Mesenchymal stem cell (in vitro differentiated cells and primary cell): ENCODE data around the gene GPHN.

Experiments used
- DNase-seq: peaks from one replicate; pipeline ENCODE4 v3.0.0-alpha.2; 2013
- H2AFZ ChIP-seq: one replicate; pipeline ENCODE4 v1.6.1; 2013; ENCODE audit warnings: low read depth, mild to moderate bottlenecking, control low read depth, inconsistent platforms, low read length, moderate library complexity
- H2AK5ac ChIP-seq: 2 replicates; pipeline ENCODE4 v1.6.1; 2013; ENCODE audit warnings: low read length, moderate library complexity, mild to moderate bottlenecking, inconsistent platforms; ENCODE audit not compliant: severe bottlenecking
- H2BK120ac ChIP-seq: one replicate; pipeline ENCODE4 v1.6.1; 2013; ENCODE audit warnings: low read depth, mild to moderate bottlenecking, inconsistent platforms, low read length, moderate library complexity
- H2BK12ac ChIP-seq, 2 experiments: one replicate each; pipeline ENCODE4 v1.6.1; 2013; ENCODE audit warnings: inconsistent platforms in 2 of 2, low read length in 2 of 2, mild to moderate bottlenecking in 2 of 2, moderate library complexity in 2 of 2, control low read depth in 1 of 2
- H2BK15ac ChIP-seq: one replicate; pipeline ENCODE4 v1.6.1; 2013; ENCODE audit warnings: mild to moderate bottlenecking, low read depth, inconsistent platforms; ENCODE audit not compliant: poor library complexity, severe bottlenecking
- H2BK5ac ChIP-seq: 2 replicates; pipeline ENCODE4 v1.6.1; 2013; ENCODE audit warnings: low read depth, mild to moderate bottlenecking, low read length, control low read depth, inconsistent platforms; ENCODE audit not compliant: poor library complexity, severe bottlenecking
- H3K14ac ChIP-seq, 2 experiments: one replicate each; pipeline ENCODE4 v1.6.1; 2013; ENCODE audit warnings: inconsistent platforms in 2 of 2, low read length in 2 of 2, control low read depth in 1 of 2, mild to moderate bottlenecking in 1 of 2, moderate library complexity in 1 of 2
- H3K18ac ChIP-seq, 2 experiments: one replicate each; pipeline ENCODE4 v1.6.1; 2013; ENCODE audit warnings: inconsistent platforms in 2 of 2, low read length in 2 of 2, control low read depth in 1 of 2, low read depth in 1 of 2, mild to moderate bottlenecking in 1 of 2
- H3K23ac ChIP-seq, 2 experiments: one replicate each; pipeline ENCODE4 v1.6.1; 2013; ENCODE audit warnings: inconsistent platforms in 2 of 2, low read length in 2 of 2, mild to moderate bottlenecking in 2 of 2, moderate library complexity in 2 of 2, control low read depth in 1 of 2
- H3K27ac ChIP-seq: 2 replicates; pipeline ENCODE4 v1.5.1; 2013; ENCODE audit warnings: mild to moderate bottlenecking, moderate library complexity, low read length, control low read depth, inconsistent platforms; ENCODE audit not compliant: poor library complexity, severe bottlenecking
- H3K27me3 ChIP-seq, 2 experiments: 2 replicates each; pipeline versions ENCODE4 v1.6.1 to v1.7.0; 2013; ENCODE audit warnings: low read length in 2 of 2, mild to moderate bottlenecking in 2 of 2, moderate library complexity in 2 of 2, control low read depth in 1 of 2, inconsistent platforms in 1 of 2; ENCODE audit not compliant: control insufficient read depth in 1 of 2, insufficient read depth in 1 of 2
- H3K36me3 ChIP-seq, 2 experiments: 2 replicates each; pipeline versions ENCODE4 v1.6.1 to v1.7.0; 2013; ENCODE audit warnings: low read length in 2 of 2, control low read depth in 1 of 2, inconsistent platforms in 1 of 2, low read depth in 1 of 2, mild to moderate bottlenecking in 1 of 2; ENCODE audit not compliant: insufficient read depth in 2 of 2, control insufficient read depth in 1 of 2
- H3K4ac ChIP-seq, 2 experiments: one replicate each; pipeline ENCODE4 v1.6.1; 2013; ENCODE audit warnings: inconsistent platforms in 2 of 2, low read length in 2 of 2, mild to moderate bottlenecking in 2 of 2, moderate library complexity in 2 of 2, control low read depth in 1 of 2, low read depth in 1 of 2
- H3K4me1 ChIP-seq: 2 replicates; pipeline ENCODE4 v1.6.1; 2013; ENCODE audit warnings: low read depth, low read length, control low read depth; ENCODE audit not compliant: control insufficient read depth, insufficient read depth
- H3K4me2 ChIP-seq: 2 replicates; pipeline ENCODE4 v1.6.1; 2013; ENCODE audit warnings: low read length, mild to moderate bottlenecking, inconsistent platforms; ENCODE audit not compliant: poor library complexity, severe bottlenecking
- H3K4me3 ChIP-seq, 2 experiments: 2 replicates each; pipeline versions ENCODE4 v1.5.1 to v1.7.0; 2013; ENCODE audit warnings: low read length in 2 of 2, mild to moderate bottlenecking in 2 of 2, control low read depth in 1 of 2, low read depth in 1 of 2; ENCODE audit not compliant: insufficient read depth in 1 of 2
- H3K79me1 ChIP-seq: replicated peaks from 2 replicates; pipeline ENCODE4 v1.6.1; 2013; ENCODE audit warnings: mild to moderate bottlenecking, control low read depth, low read length, inconsistent platforms; ENCODE audit not compliant: poor library complexity, severe bottlenecking
- H3K9ac ChIP-seq: 2 replicates; pipeline ENCODE4 v1.7.0; 2013; ENCODE audit warnings: mild to moderate bottlenecking, low read length, moderate library complexity
- H3K9me3 ChIP-seq: 2 replicates; pipeline ENCODE4 v1.7.0; 2013; ENCODE audit warnings: mild to moderate bottlenecking, low read length; ENCODE audit not compliant: control insufficient read depth
- H4K8ac ChIP-seq: one replicate; pipeline ENCODE4 v1.6.1; 2013; ENCODE audit warnings: inconsistent platforms, mild to moderate bottlenecking, low read length, moderate library complexity
- H4K91ac ChIP-seq: one replicate; pipeline ENCODE4 v1.6.1; 2013; ENCODE audit warnings: mild to moderate bottlenecking, low read length, inconsistent platforms
- WGBS: methylation state at CpG from one replicate; pipeline ENCODE4 v1.1.7; 2013; ENCODE audit warnings: mixed read lengths; 5-methylcytosine and 5-hydroxymethylcytosine counted together

Gene GPHN

GRCh38 chr14:67010602-67011001 is 502.7 kb downstream of the GPHN start:
- Histone ChIP-seq H3K4ac (no peak overlapping the region), H3K9me3 (no peaks in the 10 kb centered on the region), H3K36me3 (no peaks in the 10 kb centered on the region), H3K4me1 (no peaks in the 10 kb centered on the region), H2BK5ac (no peak overlapping the region), H2AFZ (no peak overlapping the region), H2AK5ac (no peak overlapping the region), H3K9ac (no peak overlapping the region), H3K27ac (no peak overlapping the region), H2BK15ac (no peak overlapping the region), H3K27me3 (no peaks in the 10 kb centered on the region), H3K18ac (no peak overlapping the region), H3K14ac (no peak overlapping the region), H2BK12ac (no peak overlapping the region), H4K8ac (no peak overlapping the region), H3K4me3 (no peak overlapping the region), H3K79me1 (no peaks in the 10 kb centered on the region), H3K4me2 (no peak overlapping the region), H4K91ac (no peak overlapping the region), H2BK120ac (no peak overlapping the region), H3K23ac (no peak overlapping the region)
- WGBS = 100% methylated on average over 1 of the region's 1 CpG
- DNase-seq = no peak

GRCh38 chr14:67016856-67017255 is 508.9 kb downstream of the GPHN start:
- H3K27me3 ChIP-seq = no peaks in the 10 kb centered on the region
- H3K9ac ChIP-seq = no peak overlapping the region
- no peak overlapping the region for H2BK5ac ChIP-seq
- H3K18ac ChIP-seq = no peak overlapping the region
- H3K4me2 ChIP-seq = no peak overlapping the region
- H3K27ac ChIP-seq = no peak overlapping the region
- no peak overlapping the region for H2AFZ ChIP-seq
- no peak overlapping the region for H3K23ac ChIP-seq
- H3K36me3 ChIP-seq = no peaks in the 10 kb centered on the region
- H2BK15ac ChIP-seq = no peak overlapping the region
- H2BK12ac ChIP-seq = no peak overlapping the region
- no peak overlapping the region for H3K4me3 ChIP-seq
- no peak overlapping the region for H4K8ac ChIP-seq
- no peaks in the 10 kb centered on the region for H3K4me1 ChIP-seq
- no peak overlapping the region for H3K14ac ChIP-seq
- no peaks in the 10 kb centered on the region for H3K9me3 ChIP-seq
- H2AK5ac ChIP-seq = no peak overlapping the region
- no peaks in the 10 kb centered on the region for H3K79me1 ChIP-seq
- no peak overlapping the region for H4K91ac ChIP-seq
- no peak overlapping the region for H3K4ac ChIP-seq
- H2BK120ac ChIP-seq = no peak overlapping the region
- no peak for DNase-seq

GRCh38 chr14:67018720-67019119 is 510.8 kb downstream of the GPHN start:
- H3K9me3 ChIP-seq = no peaks in the 10 kb centered on the region
- no peaks in the 10 kb centered on the region for H3K36me3 ChIP-seq
- no peak overlapping the region for H2BK12ac ChIP-seq
- H3K4ac ChIP-seq = no peak overlapping the region
- DNase-seq = no peak
- no peak overlapping the region for H3K4me2 ChIP-seq
- H3K23ac ChIP-seq = no peak overlapping the region
- H3K27ac ChIP-seq = no peak overlapping the region
- H3K79me1 ChIP-seq = no peaks in the 10 kb centered on the region
- H3K4me3 ChIP-seq = no peak overlapping the region
- H2BK120ac ChIP-seq = no peak overlapping the region
- no peak overlapping the region for H2BK5ac ChIP-seq
- H2BK15ac ChIP-seq = no peak overlapping the region
- no peak overlapping the region for H4K8ac ChIP-seq
- no peak overlapping the region for H3K14ac ChIP-seq
- no peak overlapping the region for H4K91ac ChIP-seq
- H3K4me1 ChIP-seq = no peaks in the 10 kb centered on the region
- H2AFZ ChIP-seq = no peak overlapping the region
- H3K18ac ChIP-seq = no peak overlapping the region
- no peak overlapping the region for H2AK5ac ChIP-seq
- no peaks in the 10 kb centered on the region for H3K27me3 ChIP-seq
- H3K9ac ChIP-seq = no peak overlapping the region

- no peak for DNase-seq
- Histone ChIP-seq H3K9ac (no peak overlapping the region), H2AFZ (no peak overlapping the region), H3K27ac (no peak overlapping the region), H3K23ac (no peak overlapping the region), H2AK5ac (no peak overlapping the region), H2BK120ac (no peak overlapping the region), H3K18ac (no peak overlapping the region), H3K4me2 (no peak overlapping the region), H2BK12ac (no peak overlapping the region), H3K36me3 (peaks cover 0 to 3% of the 10 kb centered on the region in 2 experiments), H3K4me3 (no peak overlapping the region), H3K9me3 (peaks cover 5% of the 10 kb centered on the region), H2BK15ac (no peak overlapping the region), H4K8ac (no peak overlapping the region), H3K14ac (no peak overlapping the region), H3K79me1 (no peaks in the 10 kb centered on the region), H3K27me3 (no peaks in the 10 kb centered on the region), H3K4me1 (no peaks in the 10 kb centered on the region), H3K4ac (no peak overlapping the region), H2BK5ac (no peak overlapping the region), H4K91ac (no peak overlapping the region)
- no CpG with 5 or more reads among the region's 3 CpGs for WGBS
Observed at GRCh38 chr14:67019796-67020195, 511.8 kb downstream of the GPHN start.
